ENCODE measurements around the gene LYZL4. TPM values are rescaled to one million over a fixed set of nuclear protein-coding genes. Genes with fewer than 3 reads are reported as not detected.

Gene LYZL4
- total and polyA plus RNA-seq, 2 of the 13 experiments (the other 11 are each of a cell fraction or from before 2014, with no cell fraction given) = not detected

DNA sequence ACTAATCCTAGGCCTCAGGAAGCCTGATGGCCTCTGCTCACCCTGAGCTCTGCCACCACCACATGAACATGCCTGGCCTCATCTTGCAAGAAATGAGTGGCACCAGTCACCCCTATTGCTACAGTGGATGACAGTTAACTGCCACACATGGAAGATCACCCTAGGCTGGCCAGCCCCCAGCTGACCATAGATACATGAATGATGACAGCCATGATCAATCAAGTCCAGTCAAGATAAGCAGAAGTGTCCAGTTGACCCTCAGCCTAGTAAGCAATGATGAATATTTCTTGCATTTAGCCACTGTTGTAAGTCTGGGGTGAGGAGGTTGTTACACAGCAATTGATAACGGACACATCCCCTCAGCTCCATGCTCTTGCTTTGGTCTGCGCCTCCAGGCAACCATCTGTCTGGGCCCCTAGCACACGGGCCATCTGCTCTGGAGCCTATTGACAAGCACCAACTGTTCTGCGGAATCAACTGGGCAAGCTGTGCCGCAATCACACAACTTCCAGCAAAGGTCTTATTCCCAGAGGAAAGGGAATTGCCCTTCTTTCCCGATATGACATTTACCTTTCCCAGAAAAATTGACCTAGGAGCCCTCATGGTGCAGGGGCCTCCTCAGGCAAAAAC lies 2.2 kb upstream of the LYZL4 start (continued):
- TF ChIP-seq, protein P1, sequence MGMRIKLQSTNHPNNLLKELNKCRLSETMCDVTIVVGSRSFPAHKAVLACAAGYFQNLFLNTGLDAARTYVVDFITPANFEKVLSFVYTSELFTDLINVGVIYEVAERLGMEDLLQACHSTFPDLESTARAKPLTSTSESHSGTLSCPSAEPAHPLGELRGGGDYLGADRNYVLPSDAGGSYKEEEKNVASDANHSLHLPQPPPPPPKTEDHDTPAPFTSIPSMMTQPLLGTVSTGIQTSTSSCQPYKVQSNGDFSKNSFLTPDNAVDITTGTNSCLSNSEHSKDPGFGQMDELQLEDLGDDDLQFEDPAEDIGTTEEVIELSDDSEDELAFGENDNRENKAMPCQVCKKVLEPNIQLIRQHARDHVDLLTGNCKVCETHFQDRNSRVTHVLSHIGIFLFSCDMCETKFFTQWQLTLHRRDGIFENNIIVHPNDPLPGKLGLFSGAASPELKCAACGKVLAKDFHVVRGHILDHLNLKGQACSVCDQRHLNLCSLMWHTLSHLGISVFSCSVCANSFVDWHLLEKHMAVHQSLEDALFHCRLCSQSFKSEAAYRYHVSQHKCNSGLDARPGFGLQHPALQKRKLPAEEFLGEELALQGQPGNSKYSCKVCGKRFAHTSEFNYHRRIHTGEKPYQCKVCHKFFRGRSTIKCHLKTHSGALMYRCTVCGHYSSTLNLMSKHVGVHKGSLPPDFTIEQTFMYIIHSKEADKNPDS (CRISPR knock-in tag; IDR thresholded peaks at IDR 0.05) = no peak
- TF ChIP-seq ZSCAN30 (CRISPR knock-in tag; IDR thresholded peaks at IDR 0.05) = no peak
- no peak for TF ChIP-seq SOX13 (IDR thresholded peaks at IDR 0.05)
- TF ChIP-seq SOX13 (CRISPR knock-in tag; conservative IDR thresholded peaks at IDR 0.05 in 1 of 2, IDR thresholded peaks at IDR 0.05 in 1 of 2) = no peak
- TF ChIP-seq PAF1 (CRISPR knock-in tag; IDR thresholded peaks at IDR 0.05) = no peak
- TF ChIP-seq NFATC3 (CRISPR knock-in tag; IDR thresholded peaks at IDR 0.05) = no peak
- TF ChIP-seq HMG20B (CRISPR knock-in tag; conservative IDR thresholded peaks at IDR 0.05) = no peak
- TF ChIP-seq ZNF678 (CRISPR knock-in tag; IDR thresholded peaks at IDR 0.05) = no peak
- TF ChIP-seq ZNF816 (CRISPR knock-in tag; IDR thresholded peaks at IDR 0.05; ENCODE audit: borderline replicate concordance) = no peak
- TF ChIP-seq WIZ (CRISPR knock-in tag; IDR thresholded peaks at IDR 0.05) = no peak
- no peak for TF ChIP-seq ZNF296 (CRISPR knock-in tag; conservative IDR thresholded peaks at IDR 0.05)

DNA sequence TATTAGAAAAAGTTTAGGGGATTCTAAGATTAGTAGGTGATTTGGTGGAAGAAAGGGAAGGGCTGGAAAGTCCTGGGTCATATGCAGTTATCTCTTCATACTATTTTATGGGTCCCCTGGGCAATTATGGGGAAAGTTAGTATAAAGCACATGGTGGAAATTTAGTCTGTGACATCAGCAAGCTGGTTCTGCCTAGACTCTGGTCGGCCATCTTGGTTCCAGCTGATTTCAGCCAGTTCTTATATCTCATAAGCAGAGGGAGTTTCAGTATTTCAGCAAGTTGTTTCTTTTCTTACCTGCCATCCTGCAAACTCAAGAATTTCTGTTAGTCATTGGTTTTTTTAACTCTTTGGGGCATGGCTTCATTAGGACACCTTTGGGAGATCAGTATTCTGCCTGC lies 1.0 kb upstream of the LYZL4 start:
- ATAC-seq = no peak
- WGBS (ENCODE audit: low lambda C conversion rate) = 0% methylated on average over 1 of the region's 1 CpG
- no TSS peak for BruUV-seq (replicated peaks)
- no peak for TF ChIP-seq ZFP90 (CRISPR knock-in tag; IDR thresholded peaks at IDR 0.05; ENCODE audit: borderline replicate concordance)
- TF ChIP-seq, protein P2, sequence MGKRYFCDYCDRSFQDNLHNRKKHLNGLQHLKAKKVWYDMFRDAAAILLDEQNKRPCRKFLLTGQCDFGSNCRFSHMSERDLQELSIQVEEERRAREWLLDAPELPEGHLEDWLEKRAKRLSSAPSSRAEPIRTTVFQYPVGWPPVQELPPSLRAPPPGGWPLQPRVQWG (CRISPR knock-in tag; IDR thresholded peaks at IDR 0.05; ENCODE audit: borderline replicate concordance, low read depth) = no peak
- TF ChIP-seq, protein P3, sequence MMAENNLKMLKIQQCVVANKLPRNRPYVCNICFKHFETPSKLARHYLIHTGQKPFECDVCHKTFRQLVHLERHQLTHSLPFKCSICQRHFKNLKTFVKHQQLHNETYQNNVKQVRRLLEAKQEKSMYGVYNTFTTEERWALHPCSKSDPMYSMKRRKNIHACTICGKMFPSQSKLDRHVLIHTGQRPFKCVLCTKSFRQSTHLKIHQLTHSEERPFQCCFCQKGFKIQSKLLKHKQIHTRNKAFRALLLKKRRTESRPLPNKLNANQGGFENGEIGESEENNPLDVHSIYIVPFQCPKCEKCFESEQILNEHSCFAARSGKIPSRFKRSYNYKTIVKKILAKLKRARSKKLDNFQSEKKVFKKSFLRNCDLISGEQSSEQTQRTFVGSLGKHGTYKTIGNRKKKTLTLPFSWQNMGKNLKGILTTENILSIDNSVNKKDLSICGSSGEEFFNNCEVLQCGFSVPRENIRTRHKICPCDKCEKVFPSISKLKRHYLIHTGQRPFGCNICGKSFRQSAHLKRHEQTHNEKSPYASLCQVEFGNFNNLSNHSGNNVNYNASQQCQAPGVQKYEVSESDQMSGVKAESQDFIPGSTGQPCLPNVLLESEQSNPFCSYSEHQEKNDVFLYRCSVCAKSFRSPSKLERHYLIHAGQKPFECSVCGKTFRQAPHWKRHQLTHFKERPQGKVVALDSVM (CRISPR knock-in tag; IDR thresholded peaks at IDR 0.05) = no peak
- TF ChIP-seq ZNF737 (CRISPR knock-in tag; IDR thresholded peaks at IDR 0.05; ENCODE audit: borderline replicate concordance) = no peak
- no peak for TF ChIP-seq SNAI1 (CRISPR knock-in tag; IDR thresholded peaks at IDR 0.05; ENCODE audit: borderline replicate concordance)
- TF ChIP-seq TAF15 (IDR thresholded peaks at IDR 0.05; ENCODE audit: low read depth, low read length, poor library complexity, severe bottlenecking) = no peak
- no peak for TF ChIP-seq ISX (CRISPR knock-in tag; conservative IDR thresholded peaks at IDR 0.05)
- TF ChIP-seq ZNF441 (CRISPR knock-in tag; IDR thresholded peaks at IDR 0.05; ENCODE audit: borderline replicate concordance) = no peak
- TF ChIP-seq ZNF253 (CRISPR knock-in tag; IDR thresholded peaks at IDR 0.05; ENCODE audit: borderline replicate concordance) = no peak
- TF ChIP-seq TSC22D2 (CRISPR knock-in tag; IDR thresholded peaks at IDR 0.05; ENCODE audit: borderline replicate concordance) = no peak

More for the DNA sequence above, 1.0 kb upstream of the LYZL4 start:
- CTCF ChIA-PET (ENCODE audit: low intra/inter-chr PET ratio, low total read pairs) = no interaction called here
- no peak overlapping the region for H3K9ac ChIP-seq (ENCODE audit: insufficient read depth, low read depth, low read length)
- no peaks in the 10 kb centered on the region for H4K20me1 ChIP-seq (ENCODE audit: insufficient read depth, low read length)
- FAIRE-seq (no peak), DNase-seq (ENCODE audit: low spot score) (no peak)
- no peaks in the 10 kb centered on the region for H3K79me2 ChIP-seq (ENCODE audit: insufficient read depth, low read length)
- H3K27ac ChIP-seq (ENCODE audit: extremely low read length, insufficient read depth, low read length) = no peak overlapping the region
- no peak overlapping the region for H3K4me2 ChIP-seq (ENCODE audit: low read depth, low read length)
- no peaks in the 10 kb centered on the region for H3K9me3 ChIP-seq (ENCODE audit: low read length)
- H3K27me3 ChIP-seq (ENCODE audit: control insufficient read depth in 1 of 2, insufficient read depth in 2 of 2, low read length in 2 of 2) = peaks cover 3 to 7% of the 10 kb centered on the region in 2 experiments; a peak in 3 of 5 replicates
- H3K4me1 ChIP-seq (ENCODE audit: insufficient read depth, low read length) = no peaks in the 10 kb centered on the region
- H3K4me3 ChIP-seq (replicated peaks in 1 of 3; ENCODE audit: insufficient read depth in 1 of 3, low read depth in 2 of 3, low read length in 3 of 3) = no peak overlapping the region
- in situ Hi-C loops (cut with HindIII; ENCODE audit: extremely low pct_ligation_motif_present, low pct_unique_long_range_greater_than_20kb) (no loop called here), intact Hi-C loops (cut with micrococcal nuclease; ENCODE audit: unreplicated experiment) (no loop called here)
- POLR2A ChIA-PET = no interaction called here
- H2AFZ ChIP-seq (ENCODE audit: low read length) = no peak overlapping the region
- no peaks in the 10 kb centered on the region for H3K36me3 ChIP-seq (replicated peaks in 1 of 2; ENCODE audit: control insufficient read depth in 1 of 2, insufficient read depth in 2 of 2, low read length in 2 of 2)

Data from HepG2 (cell line).